ENCODE results near the gene KCNE3. TPM values are rescaled to one million over a fixed set of nuclear protein-coding genes. Genes with fewer than 3 reads are reported as not detected.

KCNE3 gene
- total and polyA plus RNA-seq, 2 of the 13 experiments (the other 11 are each of a cell fraction or from before 2014, with no cell fraction given) = 0.33 to 2.2 TPM

DNA sequence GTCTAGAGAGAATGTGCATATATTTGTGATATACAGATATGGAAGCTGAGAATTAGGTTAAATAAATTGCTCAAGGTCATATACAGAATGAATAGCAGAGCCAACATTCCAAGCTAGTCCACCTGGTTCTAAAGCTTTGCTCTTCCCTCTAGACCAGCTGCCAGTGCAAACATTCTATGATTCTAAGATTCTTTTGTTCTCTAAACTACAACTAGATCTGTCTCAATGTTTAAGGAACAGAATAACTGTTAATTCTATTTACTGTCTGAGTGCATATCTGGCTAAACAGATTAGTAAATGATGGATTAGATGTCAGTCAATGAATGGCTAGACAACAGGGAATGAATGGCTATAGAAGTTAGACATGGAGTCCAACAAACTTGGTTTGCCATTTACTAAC, 19.6 kb downstream of the KCNE3 start:
- no TSS peak for BruUV-seq (replicated peaks)
- ChIA-PET CTCF (ENCODE audit: low intra/inter-chr PET ratio, low total read pairs) (interaction anchor here (4.6 kb wide), 1 partner anchor 59 kb away, joined by 43 read pairs; no protein-coding TSS in a partner anchor), POLR2A (no interaction called here)
- Histone ChIP-seq H3K36me3 (replicated peaks in 1 of 2; ENCODE audit: control insufficient read depth in 1 of 2, insufficient read depth in 2 of 2, low read length in 2 of 2) (no peaks in the 10 kb centered on the region), H4K20me1 (ENCODE audit: insufficient read depth, low read length) (no peaks in the 10 kb centered on the region), H3K9me3 (ENCODE audit: low read length) (no peaks in the 10 kb centered on the region), H3K27me3 (ENCODE audit: control insufficient read depth in 1 of 2, insufficient read depth in 2 of 2, low read length in 2 of 2) (peaks cover 0 to 4% of the 10 kb centered on the region in 2 experiments; a peak in 2 of 5 replicates), H3K9ac (ENCODE audit: insufficient read depth, low read depth, low read length) (no peak overlapping the region), H3K79me2 (ENCODE audit: insufficient read depth, low read length) (no peaks in the 10 kb centered on the region), H3K4me3 (replicated peaks in 1 of 3; ENCODE audit: insufficient read depth in 1 of 3, low read depth in 2 of 3, low read length in 3 of 3) (no peak overlapping the region), H3K27ac (ENCODE audit: extremely low read length, insufficient read depth, low read length) (no peak overlapping the region), H3K4me2 (ENCODE audit: low read depth, low read length) (no peak overlapping the region), H3K4me1 (ENCODE audit: insufficient read depth, low read length) (peaks cover 15% of the 10 kb centered on the region; the same call in 1 of the 2 replicates), H2AFZ (ENCODE audit: low read length) (no peak overlapping the region)
- in situ Hi-C loops (cut with HindIII; ENCODE audit: extremely low pct_ligation_motif_present, low pct_unique_long_range_greater_than_20kb) = loop anchor here (10.0 kb wide), 1 partner anchor 53 kb away; the partner anchor contains the start of gene PGM2L1
- DNase-seq (ENCODE audit: low spot score) = no peak
- intact Hi-C loops (cut with micrococcal nuclease; ENCODE audit: unreplicated experiment) = no loop called here
- no peak for ATAC-seq
- no peak for FAIRE-seq
- TF ChIP-seq, protein P1, sequence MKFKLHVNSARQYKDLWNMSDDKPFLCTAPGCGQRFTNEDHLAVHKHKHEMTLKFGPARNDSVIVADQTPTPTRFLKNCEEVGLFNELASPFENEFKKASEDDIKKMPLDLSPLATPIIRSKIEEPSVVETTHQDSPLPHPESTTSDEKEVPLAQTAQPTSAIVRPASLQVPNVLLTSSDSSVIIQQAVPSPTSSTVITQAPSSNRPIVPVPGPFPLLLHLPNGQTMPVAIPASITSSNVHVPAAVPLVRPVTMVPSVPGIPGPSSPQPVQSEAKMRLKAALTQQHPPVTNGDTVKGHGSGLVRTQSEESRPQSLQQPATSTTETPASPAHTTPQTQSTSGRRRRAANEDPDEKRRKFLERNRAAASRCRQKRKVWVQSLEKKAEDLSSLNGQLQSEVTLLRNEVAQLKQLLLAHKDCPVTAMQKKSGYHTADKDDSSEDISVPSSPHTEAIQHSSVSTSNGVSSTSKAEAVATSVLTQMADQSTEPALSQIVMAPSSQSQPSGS (CRISPR knock-in tag; IDR thresholded peaks at IDR 0.05) = no peak
- no peak for TF ChIP-seq U2AF2 (IDR thresholded peaks at IDR 0.05; ENCODE audit: low read depth, low read length)
- TF ChIP-seq CHCHD3 (CRISPR knock-in tag; IDR thresholded peaks at IDR 0.05) = no peak
- TF ChIP-seq NR2F2 (IDR thresholded peaks at IDR 0.05; ENCODE audit: borderline replicate concordance, low read depth) = no peak
- TF ChIP-seq ZSCAN12 (CRISPR knock-in tag; IDR thresholded peaks at IDR 0.05) = no peak

DNA sequence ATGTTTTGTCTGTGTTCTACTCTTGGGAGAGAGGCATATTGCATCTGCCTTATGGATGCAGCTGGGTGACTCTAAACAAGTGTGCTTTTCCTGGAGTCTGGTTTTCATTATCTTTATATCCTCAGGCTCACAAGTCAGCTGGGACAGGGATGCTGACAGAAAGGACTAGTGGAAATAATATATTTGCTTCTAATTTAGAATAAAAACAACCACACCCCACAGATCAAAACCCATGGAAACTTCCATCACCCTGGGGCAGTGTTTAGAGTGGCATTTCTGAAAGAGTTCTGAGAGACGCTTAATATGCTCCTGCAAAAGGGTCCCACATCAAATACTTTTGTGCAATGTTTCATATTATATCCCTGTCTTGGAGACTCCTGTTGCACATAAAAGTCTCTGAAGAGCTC, 20.8 kb downstream of the KCNE3 start:
- in situ Hi-C loops (cut with HindIII; ENCODE audit: extremely low pct_ligation_motif_present, low pct_unique_long_range_greater_than_20kb) = loop anchor here (10.0 kb wide), 1 partner anchor 52 kb away; the partner anchor contains the start of gene PGM2L1
- Histone ChIP-seq H3K27me3 (ENCODE audit: control insufficient read depth in 1 of 2, insufficient read depth in 2 of 2, low read length in 2 of 2) (peaks cover 0 to 4% of the 10 kb centered on the region in 2 experiments; a peak in 2 of 5 replicates), H3K9ac (ENCODE audit: insufficient read depth, low read depth, low read length) (no peak overlapping the region), H4K20me1 (ENCODE audit: insufficient read depth, low read length) (no peaks in the 10 kb centered on the region), H3K36me3 (replicated peaks in 1 of 2; ENCODE audit: control insufficient read depth in 1 of 2, insufficient read depth in 2 of 2, low read length in 2 of 2) (no peaks in the 10 kb centered on the region), H2AFZ (ENCODE audit: low read length) (no peak overlapping the region), H3K4me2 (ENCODE audit: low read depth, low read length) (no peak overlapping the region), H3K9me3 (ENCODE audit: low read length) (no peaks in the 10 kb centered on the region), H3K79me2 (ENCODE audit: insufficient read depth, low read length) (no peaks in the 10 kb centered on the region), H3K4me1 (ENCODE audit: insufficient read depth, low read length) (peaks cover 19% of the 10 kb centered on the region; the same call in 1 of the 2 replicates), H3K27ac (ENCODE audit: extremely low read length, insufficient read depth, low read length) (no peak overlapping the region), H3K4me3 (replicated peaks in 1 of 3; ENCODE audit: insufficient read depth in 1 of 3, low read depth in 2 of 3, low read length in 3 of 3) (no peak overlapping the region)
- 92% methylated on average over 1 of the region's 1 CpG for WGBS (ENCODE audit: low lambda C conversion rate)
- DNase-seq (ENCODE audit: low spot score) (no peak), FAIRE-seq (no peak), ATAC-seq (no peak)
- ChIA-PET CTCF (ENCODE audit: low intra/inter-chr PET ratio, low total read pairs) (interaction anchor here (4.6 kb wide), 1 partner anchor 58 kb away, joined by 43 read pairs; no protein-coding TSS in a partner anchor), POLR2A (no interaction called here)
- intact Hi-C loops (cut with micrococcal nuclease; ENCODE audit: unreplicated experiment) = no loop called here
- BruUV-seq (replicated peaks) = no TSS peak
- TF ChIP-seq KDM2A (CRISPR knock-in tag; IDR thresholded peaks at IDR 0.05; ENCODE audit: borderline replicate concordance, low read depth) (no peak), NFE2L1 (CRISPR knock-in tag; IDR thresholded peaks at IDR 0.05; ENCODE audit: borderline replicate concordance) (no peak), U2AF1 (optimal IDR thresholded peaks at IDR 0.05; ENCODE audit: low read depth, low read length) (no peak), ZNF674 (CRISPR knock-in tag; IDR thresholded peaks at IDR 0.05; ENCODE audit: low read depth) (no peak), HDAC2 (CRISPR knock-in tag; IDR thresholded peaks at IDR 0.05) (no peak), ZNF446 (CRISPR knock-in tag; IDR thresholded peaks at IDR 0.05) (no peak), RFX3 (CRISPR knock-in tag; IDR thresholded peaks at IDR 0.05) (no peak), KLF9 (CRISPR knock-in tag; IDR thresholded peaks at IDR 0.05; ENCODE audit: low read depth) (no peak)
- TF ChIP-seq, protein P2, sequence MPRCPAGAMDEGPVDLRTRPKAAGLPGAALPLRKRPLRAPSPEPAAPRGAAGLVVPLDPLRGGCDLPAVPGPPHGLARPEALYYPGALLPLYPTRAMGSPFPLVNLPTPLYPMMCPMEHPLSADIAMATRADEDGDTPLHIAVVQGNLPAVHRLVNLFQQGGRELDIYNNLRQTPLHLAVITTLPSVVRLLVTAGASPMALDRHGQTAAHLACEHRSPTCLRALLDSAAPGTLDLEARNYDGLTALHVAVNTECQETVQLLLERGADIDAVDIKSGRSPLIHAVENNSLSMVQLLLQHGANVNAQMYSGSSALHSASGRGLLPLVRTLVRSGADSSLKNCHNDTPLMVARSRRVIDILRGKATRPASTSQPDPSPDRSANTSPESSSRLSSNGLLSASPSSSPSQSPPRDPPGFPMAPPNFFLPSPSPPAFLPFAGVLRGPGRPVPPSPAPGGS (CRISPR knock-in tag; IDR thresholded peaks at IDR 0.05) = no peak
- TF ChIP-seq, protein P3, sequence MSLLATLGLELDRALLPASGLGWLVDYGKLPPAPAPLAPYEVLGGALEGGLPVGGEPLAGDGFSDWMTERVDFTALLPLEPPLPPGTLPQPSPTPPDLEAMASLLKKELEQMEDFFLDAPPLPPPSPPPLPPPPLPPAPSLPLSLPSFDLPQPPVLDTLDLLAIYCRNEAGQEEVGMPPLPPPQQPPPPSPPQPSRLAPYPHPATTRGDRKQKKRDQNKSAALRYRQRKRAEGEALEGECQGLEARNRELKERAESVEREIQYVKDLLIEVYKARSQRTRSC (CRISPR knock-in tag; IDR thresholded peaks at IDR 0.05; ENCODE audit: low read depth) = no peak

All from HepG2 (cell line).